RPMI7951 (cell line): Measurements from ENCODE around the gene AGAP2. TPM values are rescaled to one million over a fixed set of nuclear protein-coding genes. Genes with fewer than 3 reads are reported as not detected.

Experiments
- DNase-seq: peaks from one replicate; pipeline ENCODE4 v3.0.0-alpha.2; 2012; ENCODE audit warnings: low read depth
- total RNA-seq: library from RNA; depleted of rRNA; stranded (reverse); fragments of >200 nt; shearing (Covaris generic); gene quantifications from 2 replicates; pipeline ENCODE4 v1.2.3, GENCODE V29; 2014

The AGAP2 gene
- total RNA-seq, 1 experiment from 2014 or later: 0.72 TPM

DNA sequence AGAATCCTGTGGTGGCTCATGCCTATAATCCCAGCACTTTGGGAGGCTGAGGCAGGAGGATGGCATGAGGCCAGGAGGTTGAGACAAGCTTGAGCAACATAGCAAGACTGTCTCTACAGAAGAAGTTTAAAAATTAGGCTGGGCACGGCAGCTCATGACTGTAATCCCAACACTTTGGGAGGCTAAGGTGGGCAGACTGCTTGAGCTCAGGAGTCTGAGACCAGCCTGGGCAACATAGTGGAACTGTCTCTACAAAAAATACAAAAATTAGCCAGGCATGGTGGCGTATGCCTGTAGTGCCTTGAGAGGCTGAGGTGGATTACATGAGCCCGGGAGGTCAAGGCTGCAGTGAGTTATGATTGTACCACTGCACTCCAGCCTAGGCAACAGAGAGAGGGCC lies 29.3 kb upstream of the AGAP2 start:
- DNase-seq: no peak

DNA sequence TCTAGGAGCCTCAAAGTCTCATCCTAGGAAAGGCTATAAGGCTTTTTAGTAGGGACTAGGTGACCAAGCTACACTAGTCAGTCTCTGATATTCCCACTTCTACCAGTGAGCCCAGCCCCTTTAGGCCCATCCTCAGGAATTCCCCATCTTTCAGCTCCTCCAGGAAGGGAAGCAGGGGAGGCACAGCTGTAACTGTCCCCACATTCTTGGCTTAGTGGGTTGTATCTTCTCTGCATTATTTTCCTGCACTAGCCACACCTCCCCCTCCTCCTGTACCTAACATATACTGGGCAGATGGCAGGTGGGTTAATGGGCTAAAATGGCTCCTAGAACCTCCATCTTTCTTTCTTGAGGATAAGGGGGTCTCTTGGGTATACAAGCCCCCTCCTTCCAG lies 28.8 kb upstream of the AGAP2 start:
- no peak for DNase-seq

DNA sequence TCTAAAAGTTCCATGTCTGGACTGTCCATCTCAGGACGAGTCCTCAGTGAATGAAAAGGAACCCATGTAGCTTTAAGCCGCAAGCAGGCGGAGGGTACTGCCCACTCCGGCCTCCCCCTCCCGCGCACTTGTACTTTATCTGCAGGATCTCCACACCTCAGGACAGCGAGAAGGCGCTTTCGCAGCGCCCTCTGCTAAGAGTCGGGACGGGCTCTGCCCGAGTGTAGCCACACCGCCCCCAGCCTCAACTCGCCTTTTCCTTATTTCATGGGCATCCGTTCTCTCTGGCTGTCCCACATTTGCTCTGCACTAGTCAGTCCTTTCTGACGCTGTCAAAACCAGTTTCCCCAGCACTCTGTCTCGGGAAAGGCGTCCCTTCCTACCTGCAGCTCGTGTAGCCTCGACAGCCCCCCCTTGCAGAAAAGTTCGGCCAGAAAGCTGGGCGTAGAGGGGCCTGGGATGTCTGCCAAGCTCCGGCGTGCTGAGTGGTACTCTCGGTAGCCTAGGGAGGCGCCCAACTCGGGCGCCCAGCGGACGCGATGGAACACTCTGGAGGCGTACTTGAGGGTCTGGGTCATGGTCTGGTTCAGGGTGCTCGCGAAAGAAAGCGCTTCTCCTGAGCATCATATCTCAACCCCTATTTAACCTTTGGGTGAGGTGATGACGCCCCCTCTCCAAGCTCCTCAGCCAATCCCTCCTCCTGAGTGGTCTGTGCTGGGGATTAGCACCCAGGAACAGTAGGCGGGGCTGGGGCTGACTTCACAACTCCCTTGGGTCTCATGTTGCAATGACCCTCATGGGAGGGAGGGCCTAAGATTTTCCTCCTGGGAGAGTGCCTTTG lies 28.1 kb upstream of the AGAP2 start, which contains the start of gene CYP27B1:
TSS of gene CYP27B1 (minus strand) at position 615 of the 841 bp plus-strand sequence. CDS start at position 578, 37 bp downstream.
- peak; percentile 32 for DNase-seq

DNA sequence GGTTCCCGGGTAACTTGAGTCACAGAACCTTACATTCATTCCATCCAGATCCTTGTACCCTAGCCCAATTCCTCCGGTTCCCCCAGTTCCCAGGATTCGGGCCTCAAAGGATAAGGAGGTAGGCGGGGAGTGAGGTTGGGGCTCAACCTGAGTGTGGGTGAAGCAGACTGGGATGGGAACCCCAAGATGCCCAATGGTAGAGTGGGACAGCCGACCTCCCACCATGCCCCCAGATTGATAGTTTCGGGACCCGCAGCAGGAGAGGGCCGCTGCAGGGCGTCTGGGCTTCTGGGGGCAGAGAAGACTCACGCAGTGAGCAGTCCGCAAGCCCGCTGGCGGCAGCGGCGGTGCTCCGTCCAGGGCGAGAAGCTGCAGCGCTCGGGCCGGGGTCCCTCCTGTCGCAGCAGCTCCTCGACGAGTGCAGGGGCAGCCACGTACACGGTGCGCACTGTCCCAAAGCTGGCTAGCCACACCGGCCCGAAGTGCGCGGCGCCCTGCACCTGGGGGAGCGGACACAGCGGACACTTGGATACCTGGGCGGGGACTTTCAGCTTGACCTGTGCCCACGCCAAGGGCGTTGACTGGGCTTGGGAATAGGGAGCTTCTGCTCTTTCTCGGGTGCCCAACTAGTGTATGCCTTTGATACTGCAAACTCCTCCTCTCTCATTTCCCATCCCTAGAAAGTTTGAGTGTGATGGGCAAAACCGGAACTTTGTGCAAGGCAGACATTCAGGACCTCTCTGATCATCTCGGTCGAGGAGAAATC lies 27.3 kb upstream of the AGAP2 start:
- DNase-seq: no peak

DNA sequence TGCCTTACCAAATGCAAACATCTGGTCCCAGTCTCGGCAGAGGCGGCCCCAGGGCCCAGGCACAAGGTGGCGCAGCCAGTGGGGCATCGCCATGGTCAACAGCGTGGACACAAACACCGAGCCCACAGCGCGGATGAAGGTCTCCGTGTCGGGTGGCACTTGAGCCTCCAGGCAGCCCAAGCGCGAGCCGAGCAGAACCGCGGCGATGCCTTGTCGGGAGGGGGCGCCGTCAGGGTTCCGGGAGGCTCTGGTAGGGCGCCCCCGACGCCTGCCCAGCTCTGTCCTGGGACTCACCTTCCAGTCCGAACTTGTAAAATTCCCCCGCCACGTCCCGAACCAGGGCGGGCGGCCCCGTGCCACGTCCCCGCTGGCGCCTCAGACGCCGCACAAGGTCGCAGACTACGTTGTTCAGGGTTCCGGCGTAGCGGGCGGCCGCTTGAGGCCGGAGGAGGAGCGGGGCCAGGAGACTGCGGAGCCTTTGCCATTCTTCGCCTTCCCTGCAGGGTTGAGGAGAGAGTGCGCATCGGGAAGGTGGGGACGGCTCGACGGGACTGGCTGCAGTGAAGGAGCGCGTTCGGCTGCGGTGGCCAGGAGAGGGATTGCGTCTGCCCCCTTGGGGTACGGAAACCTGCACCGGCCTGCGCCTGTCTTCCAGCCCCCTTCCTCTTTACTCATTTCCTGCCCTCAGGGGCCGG lies 26.6 kb upstream of the AGAP2 start:
- peak; percentile 51 for DNase-seq

DNA sequence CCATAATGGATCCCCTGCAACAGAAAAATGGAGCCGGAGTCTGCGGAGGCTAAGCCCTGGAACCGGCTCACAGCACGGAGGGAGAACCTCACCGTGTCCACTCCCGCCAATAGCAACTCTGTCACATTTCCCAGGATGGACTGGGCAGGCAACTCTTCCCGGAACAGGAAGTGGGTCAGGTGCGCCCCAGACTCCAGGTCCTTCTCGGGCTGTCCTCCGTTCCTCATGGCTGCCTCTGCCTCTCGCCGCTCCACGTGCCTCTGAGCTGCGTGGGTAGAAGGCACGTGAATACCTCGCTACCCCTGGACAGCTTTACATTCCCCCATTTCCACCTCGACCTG lies 26.1 kb upstream of the AGAP2 start:
- no peak for DNase-seq

DNA sequence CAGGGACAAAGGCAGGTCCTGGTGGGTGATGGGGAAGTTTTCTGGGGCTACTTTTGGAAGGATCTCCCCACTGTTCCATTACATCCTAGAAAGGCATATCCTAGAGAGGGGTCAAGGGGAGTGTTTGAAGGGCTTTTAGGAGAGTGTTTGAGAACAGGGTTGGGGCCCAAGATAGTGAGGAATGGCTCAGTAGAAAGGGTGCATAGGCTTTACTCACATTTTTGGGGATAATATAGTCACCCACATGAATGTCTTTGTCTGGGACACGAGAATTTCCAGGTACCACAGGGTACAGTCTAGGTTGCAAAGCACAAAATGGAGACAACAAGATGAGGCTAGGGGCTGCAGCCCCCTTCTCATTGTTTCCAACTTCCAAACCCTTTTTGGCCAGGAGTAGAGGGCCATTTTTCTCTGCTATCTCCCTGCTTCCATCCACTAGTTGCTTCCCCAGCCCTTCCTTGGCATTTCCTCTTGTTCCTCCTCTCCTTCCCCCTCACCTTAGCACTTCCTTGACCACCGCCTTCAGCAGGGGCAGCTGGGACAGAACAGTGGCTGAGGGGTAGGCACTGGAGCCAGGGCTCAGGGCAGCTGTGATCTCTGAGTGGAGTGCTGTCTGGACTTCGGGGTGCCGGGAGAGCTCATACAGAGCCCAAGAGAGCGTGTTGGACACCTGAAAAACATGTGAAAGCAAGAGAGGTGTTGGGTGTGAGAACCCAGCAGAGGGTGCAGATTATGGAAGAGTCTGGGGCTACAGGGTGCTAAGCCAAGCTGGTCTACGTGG lies 25.5 kb upstream of the AGAP2 start:
- DNase-seq: no peak

DNA sequence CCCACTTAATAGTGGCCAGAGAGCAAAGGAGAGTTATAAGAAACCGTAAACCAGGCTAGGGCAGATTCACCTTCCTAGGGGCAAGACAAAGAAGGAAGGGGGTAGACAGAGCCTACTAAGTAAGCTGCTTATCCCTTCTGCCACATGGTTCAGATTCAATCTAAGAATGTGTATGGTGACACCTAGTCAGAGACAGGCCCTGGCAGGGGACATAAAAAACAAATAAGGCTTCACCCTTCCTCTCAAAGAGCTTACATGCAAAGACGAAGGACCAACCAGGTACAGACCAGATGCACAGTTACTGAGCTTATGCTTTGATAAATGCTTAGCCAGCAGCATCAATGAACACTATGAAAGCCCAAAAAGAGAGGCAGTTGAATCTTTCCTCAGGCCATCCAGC lies 23.9 kb upstream of the AGAP2 start:
- DNase-seq: no peak

DNA sequence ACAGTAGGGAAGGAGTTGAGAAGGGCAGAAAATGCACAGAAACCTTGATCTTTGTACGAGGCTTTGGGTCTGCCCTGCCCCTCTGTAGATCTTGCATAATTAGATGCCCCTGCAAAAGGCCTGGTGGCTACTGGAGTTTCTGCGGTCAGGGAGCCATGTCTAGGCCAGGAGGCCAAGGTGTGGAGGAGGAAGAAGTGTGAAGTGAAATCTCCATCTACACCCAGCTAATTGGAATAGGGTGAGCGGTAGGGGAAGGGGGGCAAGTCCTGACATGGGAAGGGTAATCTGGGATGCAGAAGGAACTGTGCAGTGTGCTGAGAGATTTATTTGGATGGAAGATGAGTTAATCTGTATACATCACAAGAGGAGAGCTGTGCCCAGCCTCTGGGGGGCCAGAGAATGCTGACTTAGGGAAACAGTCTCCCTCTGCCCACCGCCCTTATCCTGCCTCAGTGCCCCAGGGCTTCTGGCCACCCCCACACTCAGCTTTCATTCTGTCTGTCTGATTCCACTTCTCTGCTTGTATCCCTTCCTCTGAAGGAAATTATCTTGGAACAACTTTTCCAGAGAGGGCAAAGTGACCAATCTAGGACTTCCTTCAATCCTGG lies 23.0 kb upstream of the AGAP2 start:
- no peak for DNase-seq

DNA sequence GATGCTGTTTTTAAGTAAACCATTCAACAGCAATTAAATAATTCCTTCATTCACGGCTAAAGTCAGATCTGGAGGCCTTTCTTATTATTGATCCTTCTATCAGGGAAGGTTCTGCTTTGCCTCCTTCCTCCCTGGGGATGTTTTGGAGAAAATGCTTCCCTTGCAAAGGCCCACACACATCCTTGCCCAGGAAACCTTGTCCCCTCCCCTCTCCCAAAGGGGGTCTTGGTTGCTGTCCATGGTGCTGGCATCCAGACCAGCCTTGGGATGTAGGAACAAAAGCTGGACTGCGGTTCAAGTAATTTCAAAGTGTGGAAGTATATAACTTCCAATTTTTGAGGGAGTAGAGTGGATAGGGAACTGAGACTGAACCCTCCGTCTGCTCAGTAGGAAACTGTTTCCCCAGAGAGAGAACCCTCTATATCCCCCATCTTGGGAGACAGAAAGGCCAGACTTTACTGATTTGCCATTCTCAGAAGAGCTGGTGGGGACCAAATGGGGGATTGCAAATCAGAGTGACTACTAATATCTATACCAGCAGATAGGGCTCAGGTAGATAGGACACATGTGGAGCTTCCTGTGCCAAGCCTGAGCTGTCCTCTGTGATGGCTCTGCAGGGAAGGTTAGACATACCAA lies 21.9 kb upstream of the AGAP2 start:
- no peak for DNase-seq

DNA sequence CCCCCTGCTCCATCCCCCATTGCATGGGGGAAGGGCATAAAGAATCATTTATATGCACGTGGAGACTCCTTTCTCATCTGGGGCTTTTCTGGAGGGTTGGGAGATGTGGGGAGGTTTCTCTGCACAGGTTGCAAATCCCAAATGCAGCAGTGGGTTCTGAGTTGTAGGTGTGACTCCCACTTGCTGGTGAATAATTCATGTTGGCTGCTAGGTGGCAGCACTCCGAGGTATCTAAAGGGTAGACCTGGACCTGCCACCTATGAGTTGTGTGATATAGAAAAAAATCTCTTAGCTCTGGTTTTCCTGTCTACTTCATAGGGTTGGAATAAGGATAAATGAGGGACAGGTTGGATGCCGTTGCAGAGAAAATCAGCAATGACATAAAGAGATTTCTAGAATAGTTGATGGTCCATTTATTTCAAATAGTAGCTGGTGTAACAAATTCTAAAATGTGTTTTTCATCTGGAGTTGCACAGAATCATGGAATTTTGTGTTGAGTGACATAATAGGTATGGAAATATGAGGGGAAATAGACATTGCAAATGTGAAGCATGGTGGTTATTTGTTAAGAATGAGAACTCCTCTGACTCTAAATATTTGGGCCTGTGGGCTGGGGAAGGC lies 20.9 kb upstream of the AGAP2 start:
- no peak for DNase-seq

DNA sequence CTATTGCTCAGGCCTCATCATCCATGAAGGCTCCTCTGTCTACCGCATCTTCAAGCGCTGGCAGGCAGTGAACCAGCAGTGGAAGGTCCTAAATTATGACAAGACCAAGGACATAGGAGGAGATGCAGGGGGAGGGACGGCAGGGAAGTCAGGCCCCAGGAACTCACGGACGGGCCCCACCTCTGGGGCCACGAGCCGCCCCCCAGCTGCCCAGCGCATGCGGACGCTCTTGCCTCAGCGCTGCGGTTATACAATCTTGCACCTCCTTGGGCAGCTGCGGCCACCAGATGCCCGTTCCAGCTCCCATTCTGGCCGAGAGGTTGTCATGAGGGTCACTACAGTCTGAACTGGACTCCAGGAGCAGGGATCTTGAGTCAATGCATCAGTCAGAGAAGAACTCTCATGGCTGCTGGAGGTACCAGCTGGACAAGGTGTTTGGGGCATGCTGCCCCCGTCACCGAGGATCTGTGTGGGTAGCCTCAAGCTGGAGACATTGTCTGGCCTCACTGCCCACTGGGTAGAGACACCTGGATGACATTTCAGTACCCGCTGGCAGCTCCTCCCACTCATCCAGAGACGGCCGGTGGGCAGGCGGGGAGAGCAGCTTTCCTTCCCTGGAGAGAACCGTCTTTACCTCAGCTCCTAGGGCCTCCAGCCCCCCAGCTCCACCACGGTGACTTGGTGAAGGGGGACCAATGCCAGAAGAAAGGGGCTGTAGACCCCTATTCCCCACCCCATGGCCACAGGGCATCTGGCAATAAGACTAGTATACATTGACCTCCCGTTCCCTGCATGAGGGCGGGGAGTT lies 20.2 kb upstream of the AGAP2 start:
- DNase-seq: no peak

DNA sequence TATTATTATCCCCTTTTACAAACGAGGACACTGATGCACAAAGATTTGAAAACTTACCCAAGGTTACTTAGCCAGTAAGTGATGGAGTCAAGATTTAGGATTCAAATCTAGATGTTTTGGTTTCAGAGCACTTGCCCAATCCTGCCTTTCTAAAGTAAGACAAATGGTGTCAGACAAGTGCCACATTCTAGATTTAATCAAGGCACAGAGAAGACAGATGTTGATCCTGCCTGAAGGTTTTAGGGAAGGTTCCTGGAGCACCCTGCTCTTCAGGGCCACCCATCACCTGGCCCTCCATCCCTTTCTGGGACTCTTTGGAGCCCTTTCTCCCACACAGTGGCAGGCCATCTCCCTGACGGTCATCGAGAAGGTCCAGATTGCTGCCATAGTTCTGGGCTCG lies 19.2 kb upstream of the AGAP2 start:
- DNase-seq: no peak

DNA sequence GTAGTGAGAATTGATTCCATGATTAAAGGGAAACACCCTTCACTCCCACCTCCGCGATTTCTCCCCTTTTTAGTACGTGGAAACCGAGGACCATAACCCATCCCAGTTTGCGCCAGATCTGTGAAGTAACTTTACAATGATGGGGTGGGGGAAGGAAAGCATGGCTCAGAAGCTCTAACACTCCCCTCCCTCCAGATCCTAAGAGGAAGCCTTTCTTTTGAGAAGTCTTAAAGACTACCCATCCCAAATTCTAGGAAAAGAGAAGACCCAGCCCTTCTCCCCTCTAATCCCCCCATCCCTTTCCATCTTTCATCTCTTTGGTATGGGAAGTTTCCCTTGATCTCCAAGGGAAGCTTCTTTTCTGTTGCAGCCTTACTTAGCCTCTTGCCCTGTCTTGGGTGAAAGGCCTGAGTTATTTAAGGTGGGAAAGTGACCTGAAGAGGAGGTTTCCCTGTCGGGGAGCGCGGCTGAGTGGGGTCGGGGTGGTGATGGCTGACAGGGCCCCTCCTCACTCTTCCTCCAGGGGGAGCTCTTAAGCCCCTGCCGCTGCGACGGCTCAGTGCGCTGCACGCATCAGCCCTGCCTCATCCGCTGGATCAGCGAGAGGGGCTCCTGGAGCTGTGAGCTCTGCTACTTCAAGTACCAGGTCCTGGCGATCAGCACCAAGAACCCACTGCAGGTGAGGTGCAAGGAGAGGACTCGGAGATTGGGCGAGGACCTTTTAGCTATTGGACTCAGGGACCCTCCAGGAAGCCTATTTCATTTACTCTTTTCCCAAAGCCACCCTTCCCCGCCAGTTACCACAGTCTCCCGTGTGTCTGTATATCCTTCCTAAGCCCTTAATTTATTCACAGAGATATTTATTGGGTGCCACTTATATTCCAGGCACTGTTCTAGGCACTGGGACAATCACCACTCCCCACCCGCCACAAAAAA lies 18.1 kb upstream of the AGAP2 start:
- DNase-seq: peak; percentile 36

DNA sequence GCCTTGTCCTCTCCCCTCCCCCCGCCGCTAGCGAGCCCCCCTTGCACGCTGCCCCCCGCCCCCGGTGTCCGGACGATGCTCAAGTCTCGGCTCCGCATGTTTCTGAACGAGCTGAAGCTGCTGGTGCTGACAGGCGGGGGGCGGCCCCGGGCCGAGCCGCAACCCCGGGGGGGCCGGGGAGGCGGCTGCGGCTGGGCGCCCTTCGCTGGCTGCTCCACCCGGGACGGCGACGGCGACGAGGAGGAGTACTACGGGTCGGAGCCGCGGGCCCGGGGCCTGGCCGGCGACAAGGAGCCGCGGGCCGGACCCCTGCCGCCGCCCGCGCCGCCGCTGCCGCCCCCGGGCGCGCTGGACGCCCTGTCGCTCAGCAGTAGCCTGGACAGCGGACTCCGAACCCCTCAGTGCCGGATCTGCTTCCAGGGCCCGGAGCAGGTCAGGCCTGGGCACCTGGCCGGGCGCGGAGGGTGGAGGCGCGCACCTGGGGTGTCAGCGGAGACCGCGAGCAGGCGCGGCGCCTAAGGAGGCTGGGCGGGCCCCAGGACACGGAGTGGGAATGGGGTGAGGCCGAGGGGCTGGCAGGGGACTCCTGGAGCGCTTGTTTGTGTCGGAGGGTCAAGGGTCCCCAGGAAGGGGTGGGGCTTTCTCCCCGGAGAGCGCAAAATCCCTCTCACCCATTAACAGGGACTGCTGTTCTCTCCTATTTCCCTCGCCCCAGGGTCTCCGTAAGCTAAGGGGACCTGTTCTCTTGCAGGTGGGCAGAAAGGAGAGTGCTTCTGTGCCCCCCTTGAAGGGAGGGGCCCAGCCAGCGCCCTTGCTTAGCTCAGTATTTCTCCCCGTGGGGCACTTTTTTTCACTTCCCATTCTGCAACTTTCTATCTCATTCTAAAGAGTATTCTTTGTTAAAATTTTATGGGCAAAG lies 17.2 kb upstream of the AGAP2 start:
- no peak for DNase-seq

DNA sequence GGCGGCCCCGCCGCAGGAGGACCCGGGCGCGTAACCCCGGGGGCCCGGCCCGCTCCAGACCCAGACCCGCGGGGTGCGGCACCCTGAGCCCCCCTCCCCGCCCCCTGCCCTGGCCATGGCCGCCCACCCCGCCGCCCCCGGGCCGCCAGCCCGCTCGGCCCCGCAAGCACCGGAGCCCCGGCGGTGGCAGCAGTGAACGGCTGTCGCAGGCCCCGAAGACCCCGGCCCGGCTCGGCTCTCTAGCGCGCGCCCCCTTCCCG lies 16.6 kb upstream of the AGAP2 start:
- no peak for DNase-seq

DNA sequence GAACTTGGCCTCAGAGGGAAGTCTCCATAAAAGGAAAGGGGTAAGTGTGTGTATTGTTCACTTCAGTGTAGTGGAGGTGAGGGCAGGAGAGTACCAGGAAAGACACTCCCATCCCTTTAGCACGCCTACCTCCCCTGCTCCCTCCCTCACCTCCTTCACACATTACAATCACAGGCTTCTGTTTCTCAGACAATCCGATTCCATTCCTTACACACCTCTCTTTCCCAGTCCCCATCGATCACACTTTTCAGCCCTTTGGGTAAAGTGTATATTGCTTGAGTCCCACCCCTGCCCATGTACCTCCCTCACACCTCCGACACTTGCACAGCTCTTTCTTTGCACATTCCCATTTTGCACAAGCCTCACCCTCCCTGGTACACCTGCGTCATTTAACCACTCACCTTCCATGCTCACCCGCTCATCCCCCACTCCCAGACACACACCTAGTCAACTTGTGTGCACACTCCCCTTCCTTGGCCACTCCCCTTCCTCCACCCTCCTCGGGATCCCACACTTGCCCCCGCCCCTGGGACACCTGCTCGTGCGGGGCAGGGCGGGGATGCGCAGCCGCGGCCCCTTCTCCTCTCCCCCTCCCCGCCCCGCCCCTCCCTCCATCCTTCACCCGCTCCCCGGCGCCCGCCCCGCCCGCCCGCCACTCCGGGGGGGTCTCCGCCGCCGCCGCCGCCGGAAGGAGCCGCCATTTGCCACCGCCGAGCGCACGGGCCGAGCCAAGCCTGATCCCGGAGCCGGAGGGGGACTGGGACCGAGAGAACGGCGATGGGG lies 16.1 kb upstream of the AGAP2 start, which contains the start of gene MARCHF9:
TSS of gene MARCHF9 (plus strand) at position 693 of the 783 bp plus-strand sequence. CDS start 426 bp downstream, outside the sequence.
- DNase-seq: no peak
